Measurements from ENCODE around the gene METTL15.
"Not testable (repeated sequence)": the region's sequence is repeated elsewhere in the genome, so short reads cannot be mapped to it uniquely, and the experiment has no call there.

The METTL15 gene

DNA sequence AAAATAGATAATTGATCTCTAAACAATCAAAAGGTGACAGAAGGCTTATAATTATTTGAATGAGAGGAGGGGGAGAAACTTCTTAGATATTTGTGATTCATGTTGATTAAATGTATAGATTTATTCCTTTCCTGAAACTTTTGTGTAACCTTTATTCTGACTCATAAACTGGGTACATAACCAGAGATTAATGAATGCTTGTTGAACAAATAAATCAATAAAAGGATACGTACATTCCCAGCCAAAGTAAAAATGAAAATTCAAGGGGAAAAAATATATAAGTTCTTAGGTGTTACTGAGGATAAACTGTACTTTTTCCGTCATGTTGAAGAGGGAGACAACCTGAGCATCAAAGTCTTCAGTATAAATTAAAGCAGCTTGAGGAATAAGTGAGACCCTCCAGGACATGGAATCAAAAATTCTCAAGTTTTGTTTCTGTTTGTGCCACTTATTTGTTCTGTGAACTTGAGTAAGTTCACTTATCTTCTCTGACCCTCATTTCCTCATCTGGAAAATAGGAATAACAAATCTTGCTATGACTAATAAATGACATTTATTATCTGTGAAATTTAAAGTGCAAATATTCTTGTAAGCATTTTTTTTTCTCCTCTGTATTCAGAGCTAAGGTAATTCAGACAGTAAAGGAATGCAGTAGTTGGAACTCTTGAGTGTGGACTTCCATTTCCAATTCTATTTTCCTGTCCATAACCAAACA, 195.4 kb downstream of the METTL15 start:
- DNase-seq: no peak

DNA sequence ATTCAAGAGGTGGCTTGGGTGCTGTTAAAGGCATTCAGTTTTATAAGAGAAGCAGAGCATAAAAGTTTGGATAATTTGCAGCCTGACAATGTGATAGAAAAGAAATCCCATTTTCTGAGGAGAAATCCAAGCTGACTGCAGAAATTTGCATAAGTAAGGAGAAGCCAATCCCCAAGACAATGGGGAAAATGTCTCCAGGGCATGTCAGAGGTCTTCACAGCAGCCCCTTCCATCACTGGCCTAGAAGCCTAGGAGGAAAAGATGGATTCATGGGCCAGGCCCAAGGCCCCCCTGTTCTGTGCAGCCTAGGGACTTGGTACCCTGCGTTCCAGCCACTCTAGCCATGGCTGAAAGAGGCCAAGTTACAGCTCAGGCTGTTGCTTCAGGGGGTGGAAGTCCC, 207.3 kb downstream of the METTL15 start:
- no peak for DNase-seq

DNA sequence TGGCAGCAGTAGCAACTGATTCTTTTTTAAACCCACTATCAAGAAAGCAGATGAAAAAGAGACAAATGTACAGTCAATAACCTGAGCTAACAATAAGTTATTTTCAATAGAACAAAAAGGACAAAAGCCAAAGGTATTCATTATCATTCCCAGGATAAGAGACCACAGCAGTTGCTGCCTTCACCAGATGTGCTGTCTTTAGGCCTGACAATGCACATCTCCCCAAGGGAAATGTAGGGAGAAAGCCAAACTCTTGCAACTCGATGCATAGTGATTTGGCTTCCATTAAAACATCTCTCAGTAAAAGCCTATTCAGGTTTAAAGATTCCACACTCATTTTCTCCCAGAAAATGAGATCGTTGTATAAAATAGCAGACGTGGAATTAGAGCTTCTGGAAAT, 210.7 kb downstream of the METTL15 start:
- no peak for DNase-seq

DNA sequence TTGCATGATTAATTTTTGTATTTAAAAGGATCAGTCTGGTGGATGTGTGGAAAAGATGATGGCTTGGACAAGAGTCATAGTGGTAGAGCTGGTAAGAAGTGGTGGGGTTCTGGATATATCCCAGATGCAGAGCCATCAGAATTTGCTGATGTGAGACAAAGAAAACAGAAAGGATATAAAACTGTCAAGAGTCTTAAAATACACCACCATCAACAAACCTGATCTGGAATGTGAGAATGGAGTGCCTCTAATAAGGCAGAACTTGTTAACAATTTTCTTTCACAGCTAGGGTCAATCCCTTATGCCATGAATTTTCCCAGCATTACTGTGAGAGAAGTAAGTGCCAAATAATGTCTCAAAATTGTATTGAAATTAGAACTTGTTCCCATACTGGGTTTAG, 215.4 kb downstream of the METTL15 start:
- DNase-seq: no peak

- DNase-seq: not testable (repeated sequence)
Measured at GRCh38 chr11:28332393-28332792, 224.2 kb downstream of the METTL15 start.

GRCh38 chr11:28337701-28338100, 229.5 kb downstream of the METTL15 start:
- no peak for DNase-seq

DNA sequence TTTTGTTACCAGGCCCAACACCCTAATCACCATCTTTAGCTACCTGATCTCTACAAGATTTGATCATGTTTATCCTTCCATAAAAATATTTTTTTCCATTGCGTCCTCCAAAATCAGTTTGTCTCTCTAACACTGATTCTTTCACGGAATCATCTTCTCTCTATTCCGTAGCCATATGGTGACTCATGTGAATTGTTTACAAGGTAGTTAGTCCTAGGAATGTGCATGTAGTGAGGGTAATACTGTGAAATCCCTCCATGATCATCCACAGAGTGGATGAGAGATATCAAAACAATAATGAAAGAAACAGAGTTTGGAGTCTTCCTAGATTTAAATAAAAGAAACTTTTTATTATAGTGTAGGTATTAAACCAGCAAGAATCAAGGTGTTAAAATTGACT, 230.2 kb downstream of the METTL15 start:
- no peak for DNase-seq

GRCh38 chr11:28339488-28339887, 231.3 kb downstream of the METTL15 start:
- no peak for DNase-seq

DNA sequence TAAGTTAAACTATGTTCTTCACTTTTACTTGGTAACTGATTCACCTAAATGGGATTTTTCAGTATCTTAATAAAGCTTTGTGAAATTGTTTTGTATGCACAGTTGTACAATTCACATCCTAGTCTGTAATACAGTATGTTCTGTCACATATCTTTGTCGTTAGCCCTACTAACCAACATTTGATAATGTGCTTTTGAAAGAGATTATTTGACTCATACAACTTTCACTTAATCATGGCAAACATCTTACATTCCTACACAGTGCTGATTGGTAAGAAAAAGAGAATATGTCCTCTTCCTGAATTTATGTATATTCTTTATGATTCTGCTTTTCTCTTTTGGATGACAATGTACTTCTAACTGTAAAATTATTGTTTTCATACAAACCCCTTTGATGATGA, 234.5 kb downstream of the METTL15 start:
- DNase-seq: no peak

DNA sequence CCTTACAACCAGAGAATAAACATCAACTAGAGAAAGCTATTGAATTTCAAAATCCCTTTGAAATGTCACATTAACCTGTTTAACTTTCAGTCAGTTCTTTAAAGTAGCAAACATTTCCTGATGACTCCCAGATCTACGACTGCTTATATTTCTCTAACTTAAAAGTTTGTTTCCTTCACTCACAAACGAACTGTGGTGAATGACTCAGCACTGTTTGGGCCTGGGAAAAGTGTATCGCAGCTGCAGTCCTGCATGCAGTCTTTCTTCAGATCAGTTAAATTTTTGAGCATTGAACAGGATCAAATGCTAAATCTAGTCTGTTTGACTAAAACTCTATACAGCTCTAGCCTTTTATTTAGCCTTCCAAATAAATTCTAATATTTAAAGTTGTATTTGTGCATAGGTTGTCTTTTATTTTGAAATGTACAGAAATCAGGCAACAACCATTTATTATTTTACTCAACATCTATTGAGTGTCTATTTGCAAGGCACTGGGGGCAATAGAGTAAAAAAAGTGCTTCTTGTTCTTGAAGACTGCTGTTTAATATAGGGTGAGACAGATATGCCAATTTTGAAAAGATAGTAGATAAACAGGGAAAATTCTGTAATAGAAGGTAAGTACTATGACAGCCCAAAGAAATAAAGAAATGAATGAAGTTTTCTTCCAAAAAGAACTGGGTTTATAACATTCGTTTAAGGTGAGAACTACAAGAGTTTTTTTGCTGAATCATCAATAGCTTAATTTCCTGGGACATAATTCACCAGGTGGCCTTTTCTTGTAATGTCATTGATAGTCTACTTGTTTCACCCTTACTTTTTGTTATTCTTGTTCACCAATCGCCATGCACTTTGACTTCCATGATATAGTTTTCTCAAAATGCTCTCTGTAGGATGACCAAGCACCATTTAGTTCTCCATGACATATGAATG, 235.4 kb downstream of the METTL15 start:
- no peak for DNase-seq

DNA sequence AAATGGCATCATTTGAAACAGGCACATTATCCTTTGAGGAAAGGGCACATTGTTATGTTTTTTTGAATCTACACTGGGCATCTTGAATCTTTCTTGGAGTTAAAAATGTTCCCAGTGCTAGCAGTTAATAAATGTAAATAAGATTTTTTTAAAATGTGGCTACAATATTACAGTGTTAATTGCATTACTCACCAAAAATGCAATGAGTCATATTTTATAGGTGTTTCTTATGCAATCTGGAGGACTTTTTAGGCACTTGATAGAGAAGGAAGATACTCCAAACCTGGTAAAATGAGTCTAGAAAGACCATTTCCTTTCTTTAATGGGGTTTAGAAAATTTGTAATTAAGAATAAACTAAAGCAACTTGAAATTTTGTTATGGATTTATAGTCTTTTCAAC, 238.0 kb downstream of the METTL15 start:
- DNase-seq: no peak

- no peak for DNase-seq
Measured at GRCh38 chr11:28346721-28347120, 238.5 kb downstream of the METTL15 start.

DNA sequence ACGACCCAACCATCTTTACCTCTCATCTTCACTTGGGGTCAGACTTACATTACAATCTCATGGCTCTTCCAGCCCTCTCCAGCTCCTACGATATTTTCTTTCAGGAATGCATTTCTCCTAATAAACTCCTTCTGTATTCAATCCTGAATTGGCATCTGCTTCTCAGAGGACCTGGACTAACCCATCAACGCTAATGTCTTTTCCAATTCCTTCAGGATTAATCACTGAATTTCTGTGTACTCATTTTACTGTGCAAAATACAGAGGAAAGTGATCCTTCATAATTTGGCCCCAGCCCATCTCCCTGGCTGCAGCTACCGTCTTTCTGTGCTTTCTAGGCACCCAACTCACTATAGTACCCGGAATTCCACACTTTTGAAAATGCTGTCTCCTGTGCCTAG, 239.2 kb downstream of the METTL15 start:
- no peak for DNase-seq

GRCh38 chr11:28350216-28350615, 242.0 kb downstream of the METTL15 start:
- no peak for DNase-seq

DNA sequence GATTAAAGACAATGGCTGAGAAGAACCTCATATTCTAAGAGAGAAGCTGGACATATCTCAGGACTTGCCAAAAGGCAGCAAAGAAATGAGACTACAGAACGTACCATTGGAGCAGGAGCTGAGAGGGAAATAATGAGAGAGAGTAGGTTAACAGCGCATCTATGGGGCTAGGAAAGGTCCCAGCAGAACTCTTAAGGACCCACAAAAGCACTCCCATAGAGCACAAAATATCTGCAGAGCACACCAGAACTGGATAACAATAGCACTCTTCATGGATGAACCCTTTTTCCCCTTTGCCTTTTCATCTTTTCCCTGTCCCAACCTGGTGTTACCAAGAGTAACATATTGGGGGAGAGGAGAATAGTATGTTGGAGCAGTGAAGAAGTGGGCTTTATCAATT, 245.8 kb downstream of the METTL15 start:
- DNase-seq: no peak

- no peak for DNase-seq
Measured at GRCh38 chr11:28366549-28367346, 258.6 kb downstream of the METTL15 start.

DNA sequence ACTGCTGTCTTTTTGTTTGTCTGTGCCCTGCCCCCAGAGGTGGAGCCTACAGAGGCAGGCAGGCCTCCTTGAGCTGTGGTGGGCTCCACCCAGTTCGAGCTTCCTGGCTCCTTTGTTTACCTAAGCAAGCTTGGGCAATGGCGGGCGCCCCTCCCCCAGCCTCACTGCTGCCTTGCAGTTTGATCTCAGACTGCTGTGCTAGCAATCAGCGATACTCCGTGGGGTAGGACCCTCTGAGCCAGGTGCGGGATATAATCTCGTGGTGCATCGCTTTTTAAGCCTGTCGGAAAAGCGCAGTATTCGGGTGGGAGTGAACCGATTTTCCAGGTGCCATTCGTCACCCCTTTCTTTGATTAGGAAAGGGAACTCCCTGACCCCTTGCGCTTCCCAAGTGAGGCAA, 269.9 kb downstream of the METTL15 start:
- not testable (repeated sequence) for DNase-seq

All from NCI-H446 (cell line).